NCI-H128 (cell line): ENCODE results near the gene TMCC1.
"Not testable (repeated sequence)": the region's sequence is repeated elsewhere in the genome, so short reads cannot be mapped to it uniquely, and the experiment has no call there.

ENCODE experiments used
- DNase-seq: peaks from one replicate; lab custom pipeline; 2025; ENCODE audit not compliant: unreplicated experiment; lab: John Stamatoyannopoulos, UW

Gene TMCC1

DNA sequence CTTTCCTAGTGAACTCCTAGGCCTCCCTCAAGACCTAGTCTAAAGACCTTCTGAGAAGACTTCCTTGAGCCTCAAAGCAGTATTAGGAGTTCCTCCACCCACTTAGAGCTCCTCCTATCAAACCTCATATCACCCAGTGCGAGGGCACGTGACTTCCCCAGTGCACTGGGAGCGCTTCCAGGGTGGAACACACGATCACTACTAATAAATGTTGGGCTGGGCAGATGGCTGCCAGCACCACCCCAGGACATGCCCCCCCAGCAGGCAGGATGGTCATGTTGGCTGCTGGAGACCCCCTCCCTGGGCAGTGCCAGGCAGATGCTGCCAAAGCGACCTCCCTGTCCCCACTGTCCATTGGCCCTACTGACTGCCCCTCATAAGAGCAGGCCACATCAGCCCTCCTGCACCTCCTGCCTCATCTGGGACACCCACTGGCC is 278.6 kb downstream of the TMCC1 start:
- DNase-seq, result no peak

DNA sequence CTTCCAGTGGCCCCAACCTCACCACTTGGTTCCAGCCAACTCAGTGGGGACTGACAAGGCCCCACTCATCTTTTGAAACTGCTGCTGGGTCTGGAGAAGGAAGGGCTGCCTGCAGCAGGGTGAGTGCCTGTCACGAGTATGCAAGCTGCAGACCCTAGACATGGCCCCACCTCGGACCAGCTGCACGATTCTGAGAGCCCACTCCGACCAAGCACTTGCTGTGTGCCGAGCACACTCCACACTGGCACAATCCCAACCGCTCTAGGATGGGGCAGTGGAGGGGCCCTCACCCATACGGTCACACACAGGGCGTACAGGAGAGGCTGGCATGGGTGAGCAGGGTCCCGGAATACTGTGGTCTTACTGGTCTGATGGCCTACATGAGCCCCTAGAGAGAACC is 279.1 kb downstream of the TMCC1 start:
- DNase-seq, result no peak

DNA sequence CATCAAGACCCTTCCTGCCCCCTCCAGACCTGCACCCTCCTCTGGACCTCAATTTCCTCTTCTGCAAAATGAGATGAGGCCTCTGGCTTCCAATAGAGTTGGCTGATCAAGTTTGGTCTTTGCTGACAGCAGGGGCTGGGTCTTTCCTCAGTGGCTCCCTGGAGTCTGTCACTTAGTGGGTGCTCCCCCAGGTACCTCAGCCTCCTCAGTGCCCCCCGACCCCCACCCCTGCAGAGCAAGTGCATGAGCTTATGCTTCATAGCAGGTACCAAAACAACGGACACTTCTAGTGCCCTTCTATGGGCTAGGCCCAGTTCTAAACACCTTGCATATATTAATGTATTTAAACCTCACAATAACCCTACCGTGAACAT is 280.2 kb downstream of the TMCC1 start:
- no peak for DNase-seq

DNA sequence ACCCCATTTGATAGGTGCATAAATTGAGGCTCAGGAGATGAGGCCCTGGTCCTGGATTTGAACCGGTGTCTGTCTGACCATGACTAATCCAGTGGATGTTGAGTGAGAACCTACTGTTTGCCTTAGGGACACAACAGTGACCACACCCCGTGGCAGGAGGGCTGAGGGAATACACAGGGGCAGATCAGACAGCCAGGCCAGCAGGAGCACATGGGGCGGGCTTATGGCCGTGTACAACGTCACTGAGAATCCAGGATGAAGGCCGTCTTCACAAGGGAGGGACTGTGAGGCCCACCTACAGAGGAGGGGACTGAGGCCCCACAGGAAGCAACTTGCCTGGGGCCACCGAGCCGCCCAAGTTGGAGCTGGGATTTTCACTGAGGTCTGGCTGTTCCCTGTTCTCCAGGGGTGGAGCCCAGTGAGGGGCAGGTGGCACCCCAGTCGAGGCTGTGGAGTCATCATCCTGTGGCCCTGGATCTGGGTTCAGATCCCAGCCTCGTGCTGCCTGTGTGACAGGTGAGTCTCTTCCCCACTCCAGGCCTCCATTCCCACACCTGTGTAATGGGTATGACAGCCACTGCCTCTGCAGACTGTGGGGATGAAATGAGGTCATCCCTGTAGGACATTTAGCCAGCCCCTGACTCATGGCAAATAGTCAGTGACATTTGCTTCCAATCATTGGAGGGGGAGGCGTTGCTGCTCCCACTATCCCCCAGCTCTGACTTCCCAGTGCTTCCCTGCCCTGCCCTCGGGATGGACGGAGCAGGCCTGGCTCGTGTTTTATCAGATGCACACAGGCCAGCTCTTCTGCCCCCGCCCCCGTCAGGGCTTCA is 280.8 kb downstream of the TMCC1 start:
- no peak for DNase-seq

DNA sequence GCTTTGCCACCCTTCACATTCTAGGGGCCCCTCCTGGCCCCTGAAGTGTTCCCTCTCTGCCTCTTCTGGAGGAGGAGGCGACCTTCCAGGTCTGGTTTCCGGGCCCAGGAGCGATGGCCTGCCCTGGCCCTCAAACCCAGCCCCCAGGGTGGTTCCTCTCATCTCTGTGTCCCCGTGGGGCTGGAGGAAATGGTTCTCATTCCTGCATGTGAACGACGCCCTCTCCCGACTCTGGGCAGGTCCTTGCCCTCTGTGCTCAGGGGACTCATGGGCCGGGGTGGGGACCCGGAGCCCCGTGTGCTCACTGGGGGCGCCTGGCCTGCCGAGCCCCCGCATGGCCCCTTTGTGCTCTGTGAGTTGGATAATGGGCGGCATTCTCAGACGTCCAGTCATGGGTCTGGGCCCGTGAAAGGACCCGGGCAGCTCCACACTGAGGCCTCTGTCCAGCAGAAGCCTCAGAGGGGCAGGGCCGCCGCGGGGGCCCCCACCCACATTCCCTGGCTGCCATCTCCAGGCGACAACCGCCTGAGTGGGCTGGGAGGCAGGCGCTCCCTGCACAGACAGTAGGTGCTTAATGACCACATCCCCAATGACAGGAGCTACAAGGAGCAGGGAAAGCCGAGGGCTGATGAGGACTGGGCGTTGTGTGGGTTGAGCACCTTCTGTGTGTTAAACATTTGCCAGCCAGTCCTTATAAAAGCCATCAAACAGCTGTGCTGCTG is 281.5 kb downstream of the TMCC1 start:
- no peak for DNase-seq

DNA sequence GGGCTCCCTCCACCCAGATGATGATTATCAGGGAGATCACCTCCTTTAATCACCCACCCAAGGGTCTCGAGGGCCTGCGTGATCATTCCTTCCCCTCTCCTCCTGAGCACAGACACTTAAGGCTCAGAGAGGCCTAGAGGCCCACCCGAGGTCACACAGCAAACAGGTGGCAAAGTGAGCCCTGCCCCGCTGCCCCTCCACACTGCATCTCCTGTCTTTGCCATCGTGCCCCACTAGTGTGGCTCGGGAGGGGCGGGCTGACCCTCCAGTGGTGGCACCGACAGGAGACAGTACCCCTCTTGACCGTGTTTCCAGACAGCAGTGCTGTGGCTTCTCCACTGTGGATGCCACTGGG is 282.1 kb downstream of the TMCC1 start:
- no peak for DNase-seq

DNA sequence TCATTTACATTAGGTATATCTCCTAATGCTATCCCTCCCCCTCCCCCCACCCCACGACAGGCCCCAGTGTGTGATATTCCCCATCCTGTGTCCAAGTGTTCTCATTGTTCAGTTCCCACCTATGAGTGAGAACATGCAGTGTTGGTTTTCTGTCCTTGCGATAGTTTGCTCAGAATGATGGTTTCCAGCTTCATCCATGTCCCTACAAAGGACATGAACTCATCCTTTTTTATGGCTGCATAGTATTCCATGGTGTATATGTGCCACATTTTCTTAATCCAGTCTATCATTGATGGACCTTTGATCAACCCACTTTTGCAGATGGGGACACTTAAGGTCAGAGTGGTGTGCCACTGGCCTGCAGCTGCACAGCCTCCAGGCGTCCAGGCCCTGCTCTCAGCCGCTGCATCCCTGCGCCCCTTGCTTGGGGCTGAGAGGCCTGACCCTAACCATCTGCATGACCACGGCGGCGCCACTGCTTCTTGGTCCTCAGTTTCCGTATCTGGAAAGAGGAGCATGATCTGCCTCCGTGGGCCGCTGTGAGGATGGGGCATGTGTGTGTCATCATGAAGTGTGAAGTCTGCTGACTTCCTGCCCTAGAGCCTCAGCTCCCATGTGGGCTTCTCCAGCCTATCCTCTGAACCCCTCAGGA is 282.6 kb downstream of the TMCC1 start:
- DNase-seq, result not testable (repeated sequence)

DNA sequence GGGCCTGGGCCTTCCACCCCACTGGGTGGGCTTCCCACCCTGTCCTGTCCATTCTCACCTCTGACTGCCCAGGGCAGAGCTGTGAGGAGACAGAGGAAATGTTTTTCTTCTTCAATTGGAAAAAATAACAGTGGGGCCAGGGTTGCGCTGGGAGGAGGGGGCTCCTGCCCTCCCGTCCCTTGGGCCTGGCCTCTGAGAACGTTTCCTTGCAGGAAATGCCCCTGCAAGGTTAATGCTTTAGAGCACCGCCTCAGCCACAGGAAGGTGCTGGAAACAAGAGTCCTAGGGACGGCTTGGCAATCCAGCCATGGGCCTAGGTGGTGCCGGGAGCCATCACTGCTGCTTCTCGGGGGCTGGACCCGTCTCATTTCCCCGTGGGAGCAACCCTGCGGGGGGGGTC is 283.2 kb downstream of the TMCC1 start:
- DNase-seq, result no peak

DNA sequence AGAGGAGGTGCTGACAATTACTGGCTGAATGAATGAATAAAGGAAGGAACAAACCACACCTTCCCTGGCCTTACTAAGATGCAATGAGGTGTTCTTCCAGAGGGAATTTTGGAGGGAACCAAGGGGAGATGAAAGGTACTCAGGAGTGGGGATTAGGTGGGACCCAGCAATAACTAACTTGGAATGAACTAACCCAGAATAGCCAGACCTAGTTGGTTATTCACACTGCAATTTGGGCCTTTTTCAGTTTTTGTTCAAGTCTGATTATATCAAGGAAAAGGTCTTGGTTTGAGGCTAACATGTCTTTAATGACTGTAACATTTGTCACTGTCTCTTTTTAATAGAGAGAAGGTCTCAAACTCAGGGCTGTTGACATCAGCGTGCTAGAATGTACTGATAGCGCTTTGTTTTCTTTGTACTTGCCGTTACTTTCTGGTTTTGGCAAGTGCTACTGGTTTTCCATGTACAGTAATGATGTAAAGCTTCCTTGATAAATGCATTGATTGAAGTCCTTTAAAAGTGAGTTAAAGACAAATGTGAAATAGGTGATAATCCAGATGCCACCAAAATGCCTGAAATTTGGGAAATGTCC is 283.8 kb downstream of the TMCC1 start:
- DNase-seq, result no peak

DNA sequence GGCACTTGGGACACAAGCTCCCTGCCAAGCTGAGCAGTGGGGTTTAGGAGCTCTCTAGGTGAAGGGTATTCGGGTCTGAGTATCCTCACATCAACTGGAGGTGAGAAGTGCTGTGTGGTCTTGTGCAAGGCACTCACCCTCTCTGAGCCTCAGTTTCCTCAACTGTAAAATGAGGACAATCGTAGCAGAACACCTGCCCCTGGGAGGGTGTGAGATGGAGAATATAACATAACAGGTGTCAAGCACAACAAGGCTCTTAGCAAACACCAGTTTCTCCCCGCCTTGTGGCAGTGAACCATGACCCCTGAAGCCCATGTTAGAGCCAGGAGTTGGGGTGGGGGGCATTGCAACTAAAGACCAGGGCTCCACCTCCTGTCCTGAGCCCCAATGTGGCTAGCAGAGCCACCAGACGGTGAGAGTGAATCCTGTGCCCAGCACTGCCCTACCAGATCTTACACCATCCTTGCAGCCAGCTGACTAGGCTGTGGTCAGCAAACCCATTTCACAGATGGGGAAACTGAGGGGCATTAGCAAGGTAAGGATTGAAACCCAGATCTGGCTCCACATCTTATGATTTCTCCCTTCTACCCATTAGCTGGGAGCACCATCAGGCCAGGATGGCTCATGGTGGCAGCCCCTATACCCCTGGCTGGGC is 284.4 kb downstream of the TMCC1 start:
- DNase-seq, result no peak

DNA sequence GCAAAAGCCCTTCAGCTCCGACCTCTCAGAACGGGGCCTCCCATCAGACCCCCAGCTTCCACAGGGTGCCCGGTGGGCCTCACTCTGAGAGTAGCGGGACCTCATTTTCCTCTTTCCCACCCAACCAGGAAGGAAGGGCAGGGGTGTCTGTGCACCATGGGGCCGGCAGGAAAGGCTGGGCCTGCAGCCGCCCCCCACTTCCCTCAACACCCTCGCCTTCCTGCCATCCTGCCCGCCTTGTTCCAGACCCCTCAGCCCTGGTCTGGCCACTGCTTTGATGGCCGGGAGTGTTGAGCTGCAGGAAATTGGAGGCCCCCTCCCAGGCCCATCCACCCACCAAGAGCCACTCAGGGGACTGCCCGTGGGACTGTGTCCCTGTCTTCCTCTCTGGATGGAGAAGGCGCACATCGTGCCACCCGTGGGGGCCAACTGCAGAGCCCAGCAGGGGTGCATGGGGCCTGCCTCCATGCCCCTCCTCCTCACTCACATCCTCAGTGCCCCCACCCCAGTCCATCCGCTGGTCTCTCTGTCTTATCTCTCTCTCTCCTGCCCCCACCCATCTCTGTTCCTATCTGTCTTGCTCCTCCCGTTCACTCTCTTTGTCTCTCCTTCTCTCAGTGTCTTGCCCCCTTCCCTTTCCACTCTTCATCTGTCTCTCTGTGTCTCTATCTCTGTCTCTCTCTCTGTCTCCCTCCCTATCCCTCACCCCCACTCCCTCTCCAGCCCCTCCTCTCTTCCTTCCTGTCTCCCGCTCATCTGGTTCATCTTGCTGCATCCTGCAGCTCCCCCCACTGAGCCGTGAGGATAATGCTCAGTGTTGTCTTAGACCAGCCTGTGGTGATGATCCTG is 285.2 kb downstream of the TMCC1 start:
- DNase-seq, result no peak

DNA sequence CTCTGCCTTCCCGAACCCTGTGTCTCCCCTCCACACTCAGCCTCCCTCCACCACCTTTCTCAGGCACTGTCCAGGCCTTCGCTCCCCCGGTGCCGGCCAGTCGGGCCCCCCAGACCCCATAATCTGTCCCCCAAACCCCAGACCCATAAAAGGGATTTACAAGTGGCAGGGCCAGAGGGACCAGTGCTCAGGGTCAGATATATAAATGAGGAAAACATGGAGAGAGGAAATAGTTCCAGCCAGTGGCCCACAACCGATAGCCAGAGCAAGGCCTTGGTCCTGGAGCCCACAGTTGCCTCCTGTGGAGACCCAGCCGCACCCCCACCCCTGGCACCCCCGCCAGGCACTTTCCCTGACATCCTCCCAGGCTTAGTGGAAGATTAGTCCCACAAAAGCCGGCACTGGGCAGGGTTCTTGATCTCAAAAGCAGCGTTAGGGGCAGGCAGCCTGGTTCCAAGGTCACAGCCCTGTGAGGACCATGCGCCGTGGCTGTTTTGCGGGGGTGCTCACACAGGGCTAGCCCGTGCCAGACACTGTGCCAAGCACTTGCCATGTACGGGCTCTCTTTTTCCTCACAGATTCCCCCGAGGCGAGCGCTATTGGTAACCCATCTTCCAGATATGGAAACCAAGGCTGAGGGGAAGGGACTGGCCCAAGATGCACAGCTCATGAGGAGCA is 286.0 kb downstream of the TMCC1 start:
- no peak for DNase-seq

DNA sequence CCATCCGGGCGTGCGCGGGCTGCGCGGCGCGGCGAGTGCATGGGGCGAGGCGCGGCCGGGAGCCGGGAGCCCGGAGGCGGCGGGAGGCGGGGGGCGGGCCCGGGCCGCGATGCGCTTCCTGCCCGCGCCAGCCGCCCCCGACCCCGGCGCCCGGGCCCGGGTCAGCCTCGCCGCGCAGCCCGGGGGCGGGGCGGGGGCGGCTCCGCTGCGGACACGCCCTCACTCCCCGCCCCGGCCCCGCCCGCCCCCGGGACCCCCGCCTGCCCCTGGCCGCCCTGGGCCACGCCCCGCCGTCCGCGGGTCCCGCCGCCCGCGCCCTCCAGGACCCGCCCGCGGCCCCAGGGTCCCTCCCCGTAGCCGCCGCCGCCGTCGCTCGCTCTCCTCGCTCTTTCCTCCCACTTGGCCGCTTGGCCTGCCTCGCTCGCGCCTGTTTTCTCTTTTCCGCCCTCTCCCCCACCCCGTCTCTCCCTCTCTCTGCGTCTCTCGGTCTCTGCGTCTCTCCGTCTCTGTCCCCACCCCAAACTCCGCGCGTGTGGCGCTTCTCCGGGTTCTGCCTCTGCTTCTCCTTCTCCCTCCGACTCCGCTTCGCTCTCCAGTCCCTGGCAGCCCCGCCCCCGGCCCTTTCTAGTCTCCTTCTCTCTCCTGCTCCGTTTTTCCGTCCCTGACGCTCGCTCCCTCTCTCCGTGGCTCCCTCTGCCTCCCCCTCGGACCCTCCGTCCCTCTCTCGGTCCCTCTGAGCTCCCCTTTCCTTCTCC is 286.7 kb downstream of the TMCC1 start, which contains the start of gene PLXND1:
Gene PLXND1, minus strand, starts transcription at position 41 of the 755 bp plus-strand sequence. Its CDS starts 37 bp downstream, at position 4.
- DNase-seq, result no peak

DNA sequence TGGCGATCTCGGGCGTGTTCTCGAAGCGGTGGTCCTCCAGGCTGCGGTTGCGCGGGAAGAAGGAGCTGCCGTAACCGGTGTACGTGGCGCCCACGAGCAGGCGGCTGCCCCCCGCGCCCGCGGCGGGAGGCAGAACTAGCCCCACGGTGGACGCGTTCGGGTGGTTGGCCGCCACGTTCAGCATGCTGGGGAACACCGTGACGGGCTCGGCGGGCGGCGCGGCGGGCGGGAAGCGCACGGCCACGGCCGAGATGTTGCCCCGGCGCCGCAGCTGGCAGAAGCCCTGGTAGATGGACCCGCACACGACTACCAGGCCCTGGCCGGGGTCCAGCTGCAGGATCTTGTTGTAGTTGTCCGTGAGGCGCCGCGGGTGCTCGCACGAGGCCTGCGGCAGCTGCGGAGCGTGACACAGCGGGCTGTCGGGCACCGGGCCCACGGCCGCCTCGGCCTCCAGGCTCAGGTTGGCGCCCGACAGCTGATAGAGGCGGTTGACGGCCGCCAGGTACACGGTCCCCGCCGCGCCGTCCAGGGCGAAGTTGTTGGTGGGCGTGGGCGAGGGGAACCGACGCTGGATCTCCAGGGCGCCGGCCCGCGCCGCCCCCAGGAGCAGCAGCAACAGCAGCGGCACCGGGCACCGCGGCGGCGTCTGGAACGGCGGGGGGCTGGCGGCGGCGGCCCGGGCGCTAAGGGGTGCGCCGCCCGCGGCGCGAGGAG is 287.4 kb downstream of the TMCC1 start:
- DNase-seq, result no peak

DNA sequence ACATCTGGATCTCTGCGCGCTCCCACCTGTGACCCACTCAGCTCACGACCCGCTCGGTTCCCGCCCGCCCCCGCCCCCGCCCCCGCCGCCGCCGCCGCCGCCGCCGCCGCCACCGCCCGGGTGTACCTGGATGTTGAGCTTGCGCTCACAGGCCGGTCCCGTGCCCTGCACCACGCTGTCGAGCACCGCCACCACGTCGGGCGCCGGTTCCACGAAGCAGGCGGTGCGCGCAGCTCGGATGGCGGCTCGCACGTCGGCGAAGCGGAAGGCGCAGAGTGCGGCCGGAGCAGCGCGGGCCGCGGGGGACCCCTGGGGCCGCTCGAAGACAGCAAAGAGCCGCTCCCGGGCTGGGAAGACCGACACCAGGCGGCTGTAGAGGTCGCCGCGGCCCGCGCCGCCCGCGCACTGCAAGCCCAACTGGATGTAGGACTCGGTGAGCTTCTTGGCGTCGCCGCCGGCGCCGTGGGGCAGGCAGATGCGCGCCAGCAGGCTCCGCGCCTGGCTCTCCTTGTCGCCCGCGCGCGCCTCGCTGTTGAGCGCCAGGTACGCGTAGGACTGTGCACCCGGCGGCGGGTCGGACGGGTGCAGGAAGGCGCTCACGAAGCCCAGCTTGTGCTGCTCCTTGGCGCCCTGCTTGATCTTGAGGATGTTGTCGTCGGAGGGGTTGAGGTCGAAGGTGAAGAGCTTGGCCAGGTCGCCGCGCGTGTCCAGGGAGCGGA is 288.1 kb downstream of the TMCC1 start:
- no peak for DNase-seq

DNA sequence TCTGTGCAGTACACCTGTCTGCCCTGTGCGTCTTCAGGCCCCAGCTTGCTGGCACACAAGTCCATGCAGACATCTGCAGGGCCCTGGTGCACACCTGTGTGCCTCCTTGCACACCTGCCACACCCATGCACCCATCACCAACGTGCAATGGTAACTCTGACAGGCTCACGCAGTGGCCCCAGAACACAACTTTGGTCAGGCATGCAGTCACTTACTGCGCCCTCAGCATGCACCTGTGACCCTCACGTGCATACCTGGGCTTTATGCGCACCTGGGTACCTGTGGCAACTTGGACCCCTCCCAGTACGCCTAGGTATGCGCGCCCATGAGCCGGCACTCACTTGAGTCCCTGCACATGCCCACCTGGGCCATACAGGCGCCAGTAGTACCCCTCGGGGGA is 288.7 kb downstream of the TMCC1 start:
- no peak for DNase-seq

DNA sequence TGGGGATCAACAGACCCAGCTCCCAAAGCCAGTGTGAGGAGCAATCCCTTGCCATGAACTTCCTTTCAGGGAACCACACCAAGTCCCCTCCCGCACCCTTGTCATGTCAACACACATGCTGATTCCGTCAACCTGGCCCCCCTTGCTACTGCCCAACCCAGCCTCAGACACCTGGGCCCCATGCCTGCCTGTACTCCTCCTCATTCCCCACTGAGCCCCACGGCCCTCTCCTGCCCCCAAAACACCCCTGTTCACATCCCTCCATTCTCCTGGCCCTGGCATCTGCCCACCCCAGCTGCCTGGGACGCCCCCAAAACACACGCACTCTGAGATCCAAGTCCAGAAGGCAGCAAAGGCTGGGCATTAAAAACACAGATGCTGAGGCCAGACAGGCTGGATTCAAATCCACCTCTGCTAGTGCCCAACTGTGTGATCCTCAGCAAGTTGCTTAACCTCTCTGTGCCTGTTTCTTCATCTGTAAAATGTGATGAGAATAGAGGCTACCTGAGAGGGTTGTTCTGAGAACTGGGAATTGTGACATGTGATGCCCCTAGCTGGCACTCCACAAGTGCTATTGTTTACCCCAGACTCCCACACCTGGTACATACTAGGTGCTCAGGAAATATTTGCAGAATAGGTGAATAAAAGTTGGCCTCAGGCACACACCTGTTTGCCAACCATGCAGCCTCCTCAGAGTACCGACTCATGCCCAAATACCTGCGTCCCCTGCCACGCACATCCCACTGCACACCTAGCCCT is 289.3 kb downstream of the TMCC1 start:
- DNase-seq, result no peak
